Measurements from ENCODE around the gene ELL. TPM values are rescaled to one million over a fixed set of nuclear protein-coding genes. Genes with fewer than 3 reads are reported as not detected.

The ELL gene
- 16.2 and 20.1 TPM in 2 replicates for total RNA-seq (2014; rRNA removed; shearing (Covaris generic))
- polyA plus RNA-seq (2016; fragmentation: Nextera tagmentation; extraction: Ambion mirVana), result 9.1 and 11.3 TPM in 2 replicates
- long read RNA-seq, full-length matches to known transcripts, result 5 of 9 reads
- long read RNA-seq, partial matches to known transcripts, result 4 of 9 reads
- long read RNA-seq, other reads (novel, unspliced or antisense), result 0 of 9 reads

DNA sequence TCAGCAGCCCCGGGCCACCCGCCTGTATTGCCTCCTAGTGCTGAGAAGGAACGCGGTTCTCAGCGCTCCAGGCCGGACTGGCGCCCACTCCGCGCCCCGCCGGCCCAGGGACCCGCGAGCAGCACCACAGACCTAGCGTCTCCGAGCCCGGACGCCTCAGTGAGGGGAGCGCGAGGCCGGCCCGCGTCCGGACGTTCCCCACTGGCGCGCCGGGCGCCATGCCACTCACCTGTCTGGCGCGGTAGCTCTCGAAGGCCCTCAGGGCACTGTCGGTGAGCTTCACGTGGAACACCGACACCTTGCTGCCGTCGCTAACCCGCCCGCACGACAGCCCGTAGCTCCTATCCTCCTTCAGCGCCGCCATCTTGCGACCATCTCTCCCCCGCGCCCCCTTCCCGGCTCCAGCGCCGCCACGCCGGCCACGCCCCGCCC is at the start of gene ELL:
Gene ELL (minus strand): TSS at position 379 of the 432 bp plus-strand sequence. CDS start 15 bp downstream, at position 364.
- no peaks in the 10 kb centered on the region for H3K9me2 ChIP-seq (ENCODE audit: insufficient read depth)
- H3K4me1 ChIP-seq (ENCODE audit: insufficient read depth), result peaks cover 4% of the 10 kb centered on the region; the same call in 1 of the 2 replicates
- H3K79me2 ChIP-seq (replicated peaks; ENCODE audit: insufficient read depth), result peaks cover 43% of the 10 kb centered on the region
- peaks cover 12% of the 10 kb centered on the region for H3F3A ChIP-seq (replicated peaks; ENCODE audit: low read depth)
- peak within 1 kb of the TSS; percentile 90 for H3K4me3 Mint-ChIP-seq
- H3K27me3 Mint-ChIP-seq (ENCODE audit: insufficient read depth, low read depth, poor library complexity), result peaks cover 14% of the 10 kb centered on the region
- ATAC-seq, result peak; percentile 13
- no peaks in the 10 kb centered on the region for H3K36me3 ChIP-seq (ENCODE audit: insufficient read depth)
- H3K9me3 Mint-ChIP-seq, result no peaks in the 10 kb centered on the region
- no peak for DNase-seq (ENCODE audit: low spot score)
- H3K4me3 ChIP-seq, result peak within 1 kb of the TSS; percentile 87
- TF ChIP-seq ZNF331 (CRISPR knock-in tag; IDR thresholded peaks at IDR 0.05; ENCODE audit: low read depth) (no peak), POLR2AphosphoS5 (IDR thresholded peaks at IDR 0.05; ENCODE audit: low read depth) (peak; percentile 94)
- H3K4me2 ChIP-seq, result peak within 1 kb of the TSS; percentile 99
- H4K20me1 ChIP-seq (replicated peaks; ENCODE audit: insufficient read depth), result peaks cover 33% of the 10 kb centered on the region
- no peak within 1 kb of the TSS for H3K27ac ChIP-seq (ENCODE audit: low read depth)
- H3K36me3 Mint-ChIP-seq (ENCODE audit: low read depth), result no peaks in the 10 kb centered on the region
- H3K27ac Mint-ChIP-seq, result peak within 1 kb of the TSS; percentile 96
- H3K4me1 Mint-ChIP-seq, result peaks cover 6% of the 10 kb centered on the region
- no peaks in the 10 kb centered on the region for H3K27me3 ChIP-seq (ENCODE audit: insufficient read depth)
- H2AFZ ChIP-seq, result 0 out of 2 replicates have a peak within 1 kb of the TSS, but pooled peaks have one; percentile 49

DNA sequence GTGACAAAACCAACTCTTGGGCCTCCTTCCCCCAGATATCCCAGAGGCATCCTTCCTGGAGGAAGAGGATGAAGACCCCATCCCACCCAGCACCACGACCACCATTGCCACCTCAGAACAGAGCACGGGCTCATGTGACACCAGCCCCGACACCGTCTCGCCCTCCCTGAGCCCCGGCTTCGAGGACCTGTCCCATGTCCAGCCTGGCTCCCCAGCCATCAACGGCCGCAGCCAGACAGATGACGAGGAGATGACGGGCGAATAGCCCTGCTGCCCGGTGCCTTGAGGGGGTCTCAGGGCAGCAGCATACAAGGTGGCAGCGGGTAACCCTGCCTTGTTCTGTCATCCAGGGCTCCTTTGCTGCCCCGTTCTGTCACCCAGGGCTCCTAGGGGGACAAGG is 46.5 kb upstream of the ELL start:
- peaks cover 20% of the 10 kb centered on the region for H3K27me3 Mint-ChIP-seq (ENCODE audit: insufficient read depth, low read depth, poor library complexity)
- H3K4me3 Mint-ChIP-seq, result no peak overlapping the region
- TF ChIP-seq CREB1 (CRISPR knock-in tag; IDR thresholded peaks at IDR 0.05; ENCODE audit: low read depth), result no peak
- TF ChIP-seq POLR2AphosphoS5 (IDR thresholded peaks at IDR 0.05; ENCODE audit: low read depth), result no peak
- TF ChIP-seq, protein P1, sequence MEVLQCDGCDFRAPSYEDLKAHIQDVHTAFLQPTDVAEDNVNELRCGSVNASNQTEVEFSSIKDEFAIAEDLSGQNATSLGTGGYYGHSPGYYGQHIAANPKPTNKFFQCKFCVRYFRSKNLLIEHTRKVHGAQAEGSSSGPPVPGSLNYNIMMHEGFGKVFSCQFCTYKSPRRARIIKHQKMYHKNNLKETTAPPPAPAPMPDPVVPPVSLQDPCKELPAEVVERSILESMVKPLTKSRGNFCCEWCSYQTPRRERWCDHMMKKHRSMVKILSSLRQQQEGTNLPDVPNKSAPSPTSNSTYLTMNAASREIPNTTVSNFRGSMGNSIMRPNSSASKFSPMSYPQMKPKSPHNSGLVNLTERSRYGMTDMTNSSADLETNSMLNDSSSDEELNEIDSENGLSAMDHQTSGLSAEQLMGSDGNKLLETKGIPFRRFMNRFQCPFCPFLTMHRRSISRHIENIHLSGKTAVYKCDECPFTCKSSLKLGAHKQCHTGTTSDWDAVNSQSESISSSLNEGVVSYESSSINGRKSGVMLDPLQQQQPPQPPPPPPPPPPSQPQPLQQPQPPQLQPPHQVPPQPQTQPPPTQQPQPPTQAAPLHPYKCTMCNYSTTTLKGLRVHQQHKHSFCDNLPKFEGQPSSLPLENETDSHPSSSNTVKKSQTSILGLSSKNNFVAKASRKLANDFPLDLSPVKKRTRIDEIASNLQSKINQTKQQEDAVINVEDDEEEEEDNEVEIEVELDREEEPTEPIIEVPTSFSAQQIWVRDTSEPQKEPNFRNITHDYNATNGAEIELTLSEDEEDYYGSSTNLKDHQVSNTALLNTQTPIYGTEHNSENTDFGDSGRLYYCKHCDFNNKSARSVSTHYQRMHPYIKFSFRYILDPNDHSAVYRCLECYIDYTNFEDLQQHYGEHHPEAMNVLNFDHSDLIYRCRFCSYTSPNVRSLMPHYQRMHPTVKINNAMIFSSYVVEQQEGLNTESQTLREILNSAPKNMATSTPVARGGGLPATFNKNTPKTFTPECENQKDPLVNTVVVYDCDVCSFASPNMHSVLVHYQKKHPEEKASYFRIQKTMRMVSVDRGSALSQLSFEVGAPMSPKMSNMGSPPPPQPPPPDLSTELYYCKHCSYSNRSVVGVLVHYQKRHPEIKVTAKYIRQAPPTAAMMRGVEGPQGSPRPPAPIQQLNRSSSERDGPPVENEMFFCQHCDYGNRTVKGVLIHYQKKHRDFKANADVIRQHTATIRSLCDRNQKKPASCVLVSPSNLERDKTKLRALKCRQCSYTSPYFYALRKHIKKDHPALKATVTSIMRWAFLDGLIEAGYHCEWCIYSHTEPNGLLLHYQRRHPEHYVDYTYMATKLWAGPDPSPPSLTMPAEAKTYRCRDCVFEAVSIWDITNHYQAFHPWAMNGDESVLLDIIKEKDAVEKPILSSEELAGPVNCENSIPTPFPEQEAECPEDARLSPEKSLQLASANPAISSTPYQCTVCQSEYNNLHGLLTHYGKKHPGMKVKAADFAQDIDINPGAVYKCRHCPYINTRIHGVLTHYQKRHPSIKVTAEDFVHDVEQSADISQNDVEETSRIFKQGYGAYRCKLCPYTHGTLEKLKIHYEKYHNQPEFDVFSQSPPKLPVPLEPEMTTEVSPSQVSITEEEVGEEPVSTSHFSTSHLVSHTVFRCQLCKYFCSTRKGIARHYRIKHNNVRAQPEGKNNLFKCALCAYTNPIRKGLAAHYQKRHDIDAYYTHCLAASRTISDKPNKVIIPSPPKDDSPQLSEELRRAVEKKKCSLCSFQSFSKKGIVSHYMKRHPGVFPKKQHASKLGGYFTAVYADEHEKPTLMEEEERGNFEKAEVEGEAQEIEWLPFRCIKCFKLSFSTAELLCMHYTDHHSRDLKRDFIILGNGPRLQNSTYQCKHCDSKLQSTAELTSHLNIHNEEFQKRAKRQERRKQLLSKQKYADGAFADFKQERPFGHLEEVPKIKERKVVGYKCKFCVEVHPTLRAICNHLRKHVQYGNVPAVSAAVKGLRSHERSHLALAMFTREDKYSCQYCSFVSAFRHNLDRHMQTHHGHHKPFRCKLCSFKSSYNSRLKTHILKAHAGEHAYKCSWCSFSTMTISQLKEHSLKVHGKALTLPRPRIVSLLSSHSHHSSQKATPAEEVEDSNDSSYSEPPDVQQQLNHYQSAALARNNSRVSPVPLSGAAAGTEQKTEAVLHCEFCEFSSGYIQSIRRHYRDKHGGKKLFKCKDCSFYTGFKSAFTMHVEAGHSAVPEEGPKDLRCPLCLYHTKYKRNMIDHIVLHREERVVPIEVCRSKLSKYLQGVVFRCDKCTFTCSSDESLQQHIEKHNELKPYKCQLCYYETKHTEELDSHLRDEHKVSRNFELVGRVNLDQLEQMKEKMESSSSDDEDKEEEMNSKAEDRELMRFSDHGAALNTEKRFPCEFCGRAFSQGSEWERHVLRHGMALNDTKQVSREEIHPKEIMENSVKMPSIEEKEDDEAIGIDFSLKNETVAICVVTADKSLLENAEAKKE (CRISPR knock-in tag; IDR thresholded peaks at IDR 0.05), result no peak
- TF ChIP-seq EZH2phosphoT487 (IDR thresholded peaks at IDR 0.05; ENCODE audit: unreplicated experiment), result no peak
- TF ChIP-seq ZNF114 (CRISPR knock-in tag; IDR thresholded peaks at IDR 0.05), result no peak
- TF ChIP-seq ZNF331 (CRISPR knock-in tag; IDR thresholded peaks at IDR 0.05; ENCODE audit: low read depth), result no peak
- TF ChIP-seq NANOG (IDR thresholded peaks at IDR 0.05; ENCODE audit: borderline replicate concordance), result no peak
- no peak for TF ChIP-seq STAT1 (IDR thresholded peaks at IDR 0.05; ENCODE audit: unreplicated experiment)
- no peak for TF ChIP-seq JUNB (IDR thresholded peaks at IDR 0.05; ENCODE audit: unreplicated experiment)
- TF ChIP-seq EZH2 (IDR thresholded peaks at IDR 0.05; ENCODE audit: low read depth, unreplicated experiment), result no peak
- TF ChIP-seq, protein P2, sequence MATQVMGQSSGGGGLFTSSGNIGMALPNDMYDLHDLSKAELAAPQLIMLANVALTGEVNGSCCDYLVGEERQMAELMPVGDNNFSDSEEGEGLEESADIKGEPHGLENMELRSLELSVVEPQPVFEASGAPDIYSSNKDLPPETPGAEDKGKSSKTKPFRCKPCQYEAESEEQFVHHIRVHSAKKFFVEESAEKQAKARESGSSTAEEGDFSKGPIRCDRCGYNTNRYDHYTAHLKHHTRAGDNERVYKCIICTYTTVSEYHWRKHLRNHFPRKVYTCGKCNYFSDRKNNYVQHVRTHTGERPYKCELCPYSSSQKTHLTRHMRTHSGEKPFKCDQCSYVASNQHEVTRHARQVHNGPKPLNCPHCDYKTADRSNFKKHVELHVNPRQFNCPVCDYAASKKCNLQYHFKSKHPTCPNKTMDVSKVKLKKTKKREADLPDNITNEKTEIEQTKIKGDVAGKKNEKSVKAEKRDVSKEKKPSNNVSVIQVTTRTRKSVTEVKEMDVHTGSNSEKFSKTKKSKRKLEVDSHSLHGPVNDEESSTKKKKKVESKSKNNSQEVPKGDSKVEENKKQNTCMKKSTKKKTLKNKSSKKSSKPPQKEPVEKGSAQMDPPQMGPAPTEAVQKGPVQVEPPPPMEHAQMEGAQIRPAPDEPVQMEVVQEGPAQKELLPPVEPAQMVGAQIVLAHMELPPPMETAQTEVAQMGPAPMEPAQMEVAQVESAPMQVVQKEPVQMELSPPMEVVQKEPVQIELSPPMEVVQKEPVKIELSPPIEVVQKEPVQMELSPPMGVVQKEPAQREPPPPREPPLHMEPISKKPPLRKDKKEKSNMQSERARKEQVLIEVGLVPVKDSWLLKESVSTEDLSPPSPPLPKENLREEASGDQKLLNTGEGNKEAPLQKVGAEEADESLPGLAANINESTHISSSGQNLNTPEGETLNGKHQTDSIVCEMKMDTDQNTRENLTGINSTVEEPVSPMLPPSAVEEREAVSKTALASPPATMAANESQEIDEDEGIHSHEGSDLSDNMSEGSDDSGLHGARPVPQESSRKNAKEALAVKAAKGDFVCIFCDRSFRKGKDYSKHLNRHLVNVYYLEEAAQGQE (IDR thresholded peaks at IDR 0.05; ENCODE audit: unreplicated experiment), result no peak

More for the DNA sequence above, 46.5 kb upstream of the ELL start:
- H3K36me3 Mint-ChIP-seq (ENCODE audit: low read depth), result peaks cover 73% of the 10 kb centered on the region
- no peak overlapping the region for H3K27ac Mint-ChIP-seq
- no peak overlapping the region for H2AFZ ChIP-seq
- peaks cover 8% of the 10 kb centered on the region for H3K4me1 ChIP-seq (ENCODE audit: insufficient read depth)
- no peak overlapping the region for H3K4me2 ChIP-seq
- no peaks in the 10 kb centered on the region for H3K27me3 ChIP-seq (ENCODE audit: insufficient read depth)
- H3K27ac ChIP-seq (ENCODE audit: low read depth), result no peak overlapping the region
- no peaks in the 10 kb centered on the region for H3K9me3 Mint-ChIP-seq
- H3K9me2 ChIP-seq (ENCODE audit: insufficient read depth), result no peaks in the 10 kb centered on the region
- H3K4me1 Mint-ChIP-seq, result peaks cover 12% of the 10 kb centered on the region
- H4K20me1 ChIP-seq (replicated peaks; ENCODE audit: insufficient read depth), result peaks cover 14% of the 10 kb centered on the region
- DNase-seq (ENCODE audit: low spot score) (no peak), ATAC-seq (no peak)
- H3K36me3 ChIP-seq (ENCODE audit: insufficient read depth), result peaks cover 28% of the 10 kb centered on the region; the same call in 1 of the 2 replicates
- peaks cover 16% of the 10 kb centered on the region for H3F3A ChIP-seq (replicated peaks; ENCODE audit: low read depth)
- H3K79me2 ChIP-seq (replicated peaks; ENCODE audit: insufficient read depth), result peaks cover 17% of the 10 kb centered on the region
- H3K4me3 ChIP-seq, result no peak overlapping the region
